Astrocyte of the cerebellum (primary cell): ENCODE data around the gene BMP6.

ENCODE experiments used
- DNase-seq: peaks from one replicate; pipeline ENCODE4 v3.0.0-alpha.2; 2011; ENCODE audit warnings: low read depth
- H3K4me3 ChIP-seq: 2 replicates; pipeline ENCODE4 v1.5.1; 2011; ENCODE audit warnings: mild to moderate bottlenecking, low read depth, low read length, moderate library complexity
- CTCF ChIP-seq: IDR thresholded peaks from 2 replicates; pipeline ENCODE4 v1.5.1; 2012; ENCODE audit warnings: low read length, low read depth, moderate library complexity, mild to moderate bottlenecking; ENCODE audit errors: missing control alignments
- in situ Hi-C: cut with HindIII; loops from 2 replicates; pipeline ENCODE4 v1.10.0; 2017; ENCODE audit warnings: low sequenced_read_pairs

The BMP6 gene

GRCh38 chr6:7910298-7910653 lies 184.4 kb downstream of the BMP6 start:
- H3K4me3 ChIP-seq: peak overlapping the region; percentile 70
- no peak for DNase-seq
- in situ Hi-C loops: no loop called here
- no peak for TF ChIP-seq CTCF

- peak within 1 kb of the TSS; percentile 70 for H3K4me3 ChIP-seq
- in situ Hi-C loops: no loop called here
- TF ChIP-seq CTCF: no peak
- peak; percentile 11 for DNase-seq
These were observed 184.9 kb downstream of the BMP6 start, which contains the start of gene TXNDC5 for GRCh38 chr6:7910654-7911344. TSS of gene TXNDC5 (minus strand) at chr6:7910788. CDS start at chr6:7910776, 12 bp downstream.

- TF ChIP-seq CTCF: no peak
- in situ Hi-C loops: no loop called here
- H3K4me3 ChIP-seq: peak overlapping the region; percentile 70
These were observed 185.4 kb downstream of the BMP6 start for GRCh38 chr6:7911345-7911725.

GRCh38 chr6:7912024-7912423 lies 186.1 kb downstream of the BMP6 start:
- TF ChIP-seq CTCF: no peak
- DNase-seq: no peak
- in situ Hi-C loops: no loop called here
- H3K4me3 ChIP-seq: no peak overlapping the region

More at GRCh38 chr6:7911345-7911725, 185.4 kb downstream of the BMP6 start:
- DNase-seq: no peak

GRCh38 chr6:7912736-7913517 lies 187.0 kb downstream of the BMP6 start:
- in situ Hi-C loops: no loop called here
- no peak for DNase-seq

GRCh38 chr6:7914311-7914710 lies 188.4 kb downstream of the BMP6 start:
- no peak for DNase-seq
- in situ Hi-C loops: no loop called here
- no peak overlapping the region for H3K4me3 ChIP-seq
- no peak for TF ChIP-seq CTCF

More at GRCh38 chr6:7912736-7913517, 187.0 kb downstream of the BMP6 start:
- TF ChIP-seq CTCF: no peak
- no peak overlapping the region for H3K4me3 ChIP-seq
